GM12892 (cell line): Measurements from ENCODE around the gene GREB1L.

ENCODE experiments used
- POLR2A ChIP-seq: IDR thresholded peaks from 2 replicates; pipeline ENCODE4 v1.6.1; 2011; ENCODE audit warnings: low read depth, low read length, control low read depth
- TAF1 ChIP-seq: IDR thresholded peaks from 2 replicates; pipeline ENCODE4 v1.6.1; 2011; ENCODE audit warnings: low read depth, mild to moderate bottlenecking, control low read depth, low read length, borderline replicate concordance

DNA sequence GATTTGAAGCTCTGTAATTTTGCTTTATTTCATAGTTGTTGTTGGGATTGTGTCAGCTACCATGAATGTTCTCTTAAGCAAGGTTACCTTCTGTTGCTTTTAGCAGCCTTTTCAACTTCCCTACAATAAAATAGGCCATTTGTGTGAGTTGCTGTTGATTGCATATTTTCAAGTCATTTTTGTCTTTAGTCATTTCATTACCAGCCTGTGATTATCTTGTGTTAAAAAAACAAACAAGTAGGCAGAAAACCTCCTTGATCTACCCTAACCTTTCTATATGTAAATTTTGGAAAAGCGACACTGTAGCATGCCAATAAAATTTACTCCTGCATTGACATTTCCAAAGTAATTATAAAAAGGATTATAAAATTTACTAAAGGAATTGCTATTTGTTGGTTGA lies 19.3 kb downstream of the GREB1L start:
- TF ChIP-seq POLR2A = no peak
- TF ChIP-seq TAF1 = no peak
